ENCODE data around the gene ATPAF1.
A peak's percentile ranks its signal among the peaks of the same experiment; 100 is the strongest.

ATPAF1 gene

GRCh38 chr1:46615735-46616134 is 52.4 kb downstream of the ATPAF1 start:
- DNase-seq (ENCODE audit: low read depth), result no peak

GRCh38 chr1:46615088-46615487 is 53.1 kb downstream of the ATPAF1 start:
- DNase-seq (ENCODE audit: low read depth), result no peak

- no peak for DNase-seq (ENCODE audit: low read depth)
Measured at GRCh38 chr1:46614604-46614984, 53.6 kb downstream of the ATPAF1 start.

GRCh38 chr1:46613661-46614603 is 54.2 kb downstream of the ATPAF1 start:
- DNase-seq (ENCODE audit: low read depth), result no peak

- DNase-seq (ENCODE audit: low read depth), result no peak
Measured at GRCh38 chr1:46612937-46613660, 55.1 kb downstream of the ATPAF1 start.

- DNase-seq (ENCODE audit: low read depth), result no peak
Measured at GRCh38 chr1:46611691-46612221, 56.4 kb downstream of the ATPAF1 start.

GRCh38 chr1:46607345-46608130 is 60.6 kb downstream of the ATPAF1 start:
- DNase-seq (ENCODE audit: low read depth), result no peak

GRCh38 chr1:46606255-46606965 is 61.8 kb downstream of the ATPAF1 start:
- DNase-seq (ENCODE audit: low read depth), result no peak

- no peak for DNase-seq (ENCODE audit: low read depth)
Measured at GRCh38 chr1:46605232-46605631, 62.9 kb downstream of the ATPAF1 start.

- peak; percentile 98 for DNase-seq (ENCODE audit: low read depth)
Measured at GRCh38 chr1:46603858-46604549, 64.2 kb downstream of the ATPAF1 start, which contains the start of gene MKNK1. Gene MKNK1, minus strand, starts transcription at chr1:46604268. Its CDS starts 20,941 bp downstream, at chr1:46583327.

- no peak for DNase-seq (ENCODE audit: low read depth)
Measured at GRCh38 chr1:46603481-46603857, 64.7 kb downstream of the ATPAF1 start.

GRCh38 chr1:46601257-46602007 is 66.7 kb downstream of the ATPAF1 start:
- DNase-seq (ENCODE audit: low read depth), result no peak

GRCh38 chr1:46599059-46599970 is 68.8 kb downstream of the ATPAF1 start:
- no peak for DNase-seq (ENCODE audit: low read depth)

GRCh38 chr1:46596846-46597245 is 71.3 kb downstream of the ATPAF1 start:
- DNase-seq (ENCODE audit: low read depth), result no peak

- DNase-seq (ENCODE audit: low read depth), result no peak
Measured at GRCh38 chr1:46596036-46596435, 72.1 kb downstream of the ATPAF1 start.

GRCh38 chr1:46595127-46595526 is 73.0 kb downstream of the ATPAF1 start:
- no peak for DNase-seq (ENCODE audit: low read depth)

GRCh38 chr1:46594063-46594462 is 74.1 kb downstream of the ATPAF1 start:
- no peak for DNase-seq (ENCODE audit: low read depth)

- no peak for DNase-seq (ENCODE audit: low read depth)
Measured at GRCh38 chr1:46592823-46593222, 75.3 kb downstream of the ATPAF1 start.

GRCh38 chr1:46589529-46589928 is 78.6 kb downstream of the ATPAF1 start:
- DNase-seq (ENCODE audit: low read depth), result no peak

All from activated T-helper 9 cell treated with anti-CD3 and anti-CD28 coated beads, Interleukin-2, amount 50 U/mL, for 16 hours (primary cell).